GM12878 (cell line): ENCODE measurements around the gene AP1AR. TPM values are rescaled to one million over a fixed set of nuclear protein-coding genes. Genes with fewer than 3 reads are reported as not detected.
A peak's percentile ranks its signal among the peaks of the same experiment; 100 is the strongest.

Experiments
- ATAC-seq: fragments of 200-7000 bp; cut with Tn5 transposase; 3 replicates; pipeline ENCODE4 v1.9.1; 2020; ENCODE audit warnings: mild to moderate bottlenecking, moderate library complexity
- BruUV-seq: library from RNA; stranded (reverse); fragments of 400-500 nt; replicated peaks from 2 replicates; lab custom pipeline; 2021; lab: Mats Ljungman, UMichigan
- CTCF ChIA-PET: fragments of 300-600 bp; sonication (Branson Sonifier 250); formaldehyde crosslinking; extraction: SDS; loops from one replicate; lab custom pipeline; 2021; ENCODE audit warnings: inconsistent platforms; lab: Yijun Ruan, JAX
- POLR2A ChIA-PET: fragments of 350-600 bp; formaldehyde crosslinking; extraction: SDS; loops from one replicate; lab custom pipeline; 2021; ENCODE audit warnings: inconsistent platforms; lab: Charles Lee
- RAD21 ChIA-PET: fragments of 300-600 bp; sonication (Branson Sonifier 250); formaldehyde crosslinking; loops from one replicate; lab custom pipeline; 2023; ENCODE audit warnings: antibody characterized with exemption; ENCODE audit not compliant: unreplicated experiment; lab: Charles Lee
- SMC1A ChIA-PET: fragments of 300-600 bp; sonication (Branson Sonifier 250); formaldehyde crosslinking; loops from one replicate; lab custom pipeline; 2023; ENCODE audit not compliant: unreplicated experiment, uncharacterized antibody; lab: Charles Lee
- DNase-seq: peaks from one replicate; pipeline ENCODE4 v3.0.0-alpha.2; 2011; ENCODE audit warnings: low read depth, low spot score
- FAIRE-seq: peaks from 3 replicates; lab custom pipeline; 2011; peaks lifted over from hg19 to GRCh38; lab: Jason Lieb, UNC
- H2AFZ ChIP-seq: 2 replicates; pipeline ENCODE4 v1.6.0; 2011; ENCODE audit warnings: low read depth, low read length, control low read depth; ENCODE audit not compliant: control insufficient read depth
- H3K27ac ChIP-seq: 2 replicates; pipeline ENCODE4 v1.5.1; 2011; ENCODE audit warnings: control low read depth; ENCODE audit not compliant: control insufficient read depth, insufficient read depth
- H3K27me3 ChIP-seq, 2 experiments: replicated peaks in 1 of 2; 2 replicates each; pipeline versions ENCODE4 v1.6.0 to v1.6.1; 2011; ENCODE audit warnings: low read length in 1 of 2; ENCODE audit not compliant: control insufficient read depth in 2 of 2, insufficient read depth in 2 of 2
- H3K36me3 ChIP-seq, 2 experiments: 2 replicates each; pipeline ENCODE4 v1.5.1; 2011; ENCODE audit warnings: low read length in 1 of 2; ENCODE audit not compliant: control insufficient read depth in 2 of 2, insufficient read depth in 2 of 2
- H3K4me1 ChIP-seq: 2 replicates; pipeline ENCODE4 v1.6.1; 2011; ENCODE audit warnings: mild to moderate bottlenecking, low read length, moderate library complexity, mixed read lengths; ENCODE audit not compliant: control insufficient read depth, insufficient read depth
- H3K4me2 ChIP-seq: 2 replicates; pipeline ENCODE4 v1.6.0; 2011; ENCODE audit warnings: control low read depth; ENCODE audit not compliant: control insufficient read depth, insufficient read depth
- H3K4me3 ChIP-seq: fragments of 200-600 bp; sonication (generic); 2 replicates; pipeline ENCODE4 v1.5.1; 2016
- H3K79me2 ChIP-seq: 2 replicates; pipeline ENCODE4 v1.6.0; 2011; ENCODE audit warnings: low read length; ENCODE audit not compliant: control insufficient read depth, insufficient read depth
- H3K9ac ChIP-seq: 2 replicates; pipeline ENCODE4 v1.8.0; 2011; ENCODE audit warnings: low read length, control low read depth, mixed read lengths; ENCODE audit not compliant: control insufficient read depth, insufficient read depth
- H3K9me3 ChIP-seq: replicated peaks from 3 replicates; pipeline ENCODE4 v1.5.1; 2011; ENCODE audit warnings: mild to moderate bottlenecking, low read length; ENCODE audit not compliant: control insufficient read depth, insufficient read depth
- H4K20me1 ChIP-seq: 2 replicates; pipeline ENCODE4 v1.6.0; 2011; ENCODE audit not compliant: control insufficient read depth, insufficient read depth
- BCLAF1 ChIP-seq: fragments of 450-650 bp; IDR thresholded peaks from 2 replicates; pipeline ENCODE4 v1.6.1; 2017; ENCODE audit warnings: antibody characterized with exemption, mild to moderate bottlenecking, moderate library complexity
- CREM ChIP-seq: IDR thresholded peaks from 2 replicates; pipeline ENCODE4 v1.6.1; 2014; ENCODE audit warnings: antibody characterized with exemption, low read depth
- E2F8 ChIP-seq: fragments of 450-650 bp; IDR thresholded peaks from 2 replicates; pipeline ENCODE4 v1.6.1; 2018; ENCODE audit warnings: mild to moderate bottlenecking, low read depth, moderate library complexity; ENCODE audit not compliant: partially characterized antibody
- EED ChIP-seq: sonication (generic); IDR thresholded peaks from 2 replicates; pipeline ENCODE4 v1.6.1; 2016; ENCODE audit warnings: antibody characterized with exemption, low read depth
- KLF5 ChIP-seq: fragments of 450-650 bp; IDR thresholded peaks from 2 replicates; pipeline ENCODE4 v1.6.1; 2014; ENCODE audit warnings: mild to moderate bottlenecking; ENCODE audit not compliant: partially characterized antibody
- MEF2A ChIP-seq: IDR thresholded peaks from 2 replicates; pipeline ENCODE4 v1.6.1; 2011; ENCODE audit warnings: low read depth, mild to moderate bottlenecking, low read length, moderate library complexity; ENCODE audit not compliant: insufficient read depth
- POU2F2 ChIP-seq: IDR thresholded peaks from 3 replicates; pipeline ENCODE4 v1.6.1; 2011; ENCODE audit warnings: low read depth, mild to moderate bottlenecking, low read length, borderline replicate concordance
- PRDM15 ChIP-seq: fragments of 450-650 bp; formaldehyde crosslinking; IDR thresholded peaks from 2 replicates; pipeline ENCODE4 v1.4.0; 2020; ENCODE audit warnings: mild to moderate bottlenecking, moderate library complexity
- RAD21 ChIP-seq: IDR thresholded peaks from 2 replicates; pipeline ENCODE4 v1.6.1; 2011; ENCODE audit warnings: mild to moderate bottlenecking, low read depth, low read length, moderate library complexity; ENCODE audit not compliant: insufficient read depth
- SIN3A ChIP-seq: IDR thresholded peaks from 2 replicates; pipeline ENCODE4 v1.6.1; 2012; ENCODE audit warnings: low read depth, low read length, improper control_type of control experiment
- SREBF1 ChIP-seq: IDR thresholded peaks from 2 replicates; pipeline ENCODE4 v1.6.1; 2012; ENCODE audit warnings: mild to moderate bottlenecking, low read length
- TAF1 ChIP-seq: IDR thresholded peaks from 2 replicates; pipeline ENCODE4 v1.6.1; 2011; ENCODE audit warnings: mild to moderate bottlenecking, low read depth, low read length, borderline replicate concordance
- TCF3 ChIP-seq: IDR thresholded peaks from 2 replicates; pipeline ENCODE4 v1.6.1; 2012; ENCODE audit warnings: low read depth, mild to moderate bottlenecking, low read length, borderline replicate concordance; ENCODE audit not compliant: insufficient read depth
- ZNF274 ChIP-seq: IDR thresholded peaks from one replicate; pipeline ENCODE4 v1.8.0; 2011; ENCODE audit not compliant: insufficient read length, insufficient read depth
- WGBS: methylation state at CpG from one replicate; pipeline ENCODE4 v1.1.6; 2016; ENCODE audit warnings: low lambda C conversion rate; ENCODE audit not compliant: insufficient replicate concordance, insufficient coverage; ENCODE audit errors: missing lambda C conversion rate; 5-methylcytosine and 5-hydroxymethylcytosine counted together
- in situ Hi-C: fragments of 300-500 bp; cut with MboI; formaldehyde crosslinking; loops from 9 replicates; pipeline ENCODE4 v1.14.3; 2018; ENCODE audit warnings: mixed read lengths
- intact Hi-C: fragments of 100-400 bp; cut with micrococcal nuclease; formaldehyde crosslinking; loops from one replicate; pipeline ENCODE4 v1.14.2; 2022; ENCODE audit not compliant: unreplicated experiment
- polyA plus RNA-seq, 11 experiments: library from polyadenylated mRNA; depleted of rRNA in 4 of 11; unstranded in 6 of 11; stranded (reverse) in 5 of 11; fragments of >200 nt; fragmentation: Nextera tagmentation in 4 of 11; fragmentation: Illumina TruSeq in 1 of 11; extraction: Ambion mirVana in 4 of 11; extraction: Trizol in 1 of 11; gene quantifications; 1 replicate in 1 of 11; 2 replicates in 10 of 11; pipeline versions ENCODE4 v1.2.1 to v1.2.3, GENCODE V29; 2011 to 2016; ENCODE audit warnings: inconsistent platforms in 2 of 11, missing spikeins in 2 of 11, low read depth in 1 of 11
- total RNA-seq, 4 experiments: library from RNA; depleted of rRNA in 3 of 4; stranded (reverse); fragments of >200 nt in 3 of 4; fragmentation: Illumina TruSeq in 1 of 4; extraction: Trizol in 1 of 4; gene quantifications; 2 replicates each; pipeline versions ENCODE4 v1.2.1 to v1.2.3, GENCODE V29; 2013 to 2021

The AP1AR gene
- total and polyA plus RNA-seq, 10 of the 15 experiments (the other 5 are each of a cell fraction or from before 2014, with no cell fraction given), result 5.6 to 29.1 (median 16.3) TPM

GRCh38 chr4:112311516-112311915 is 79.9 kb downstream of the AP1AR start:
- Histone ChIP-seq H4K20me1 (no peaks in the 10 kb centered on the region), H3K4me1 (peaks cover 24% of the 10 kb centered on the region), H3K4me2 (peak overlapping the region; percentile 78), H3K9me3 (no peaks in the 10 kb centered on the region; the same call in 2 of the 3 replicates), H3K27ac (peak overlapping the region; percentile 85), H3K36me3 (no peaks in the 10 kb centered on the region), H2AFZ (no peak overlapping the region; the same call in 1 of the 2 replicates), H3K9ac (peak overlapping the region; percentile 27; the same call in 1 of the 2 replicates), H3K4me3 (peak overlapping the region; percentile 9; the same call in 1 of the 2 replicates), H3K27me3 (no peaks in the 10 kb centered on the region), H3K79me2 (peaks cover 6% of the 10 kb centered on the region)
- WGBS, result 46% methylated on average over 5 of the region's 5 CpGs
- TSS peak; percentile 96 for BruUV-seq
- RAD21 ChIA-PET, result interaction anchor here (0.7 to 4.2 kb wide), 16 partner anchors 9 to 211 kb away, joined by 3 to 37 read pairs (median 6); partner anchors contain the start of genes ALPK1 and TIFA
- ATAC-seq, result peak; percentile 3; the same call in 2 of the 3 replicates
- intact Hi-C loops, result no loop called here
- DNase-seq, result no peak
- SMC1A ChIA-PET, result interaction anchor here (0.6 to 8.1 kb wide), 13 partner anchors 8 to 212 kb away, joined by 3 to 91 read pairs (median 7); partner anchors contain the start of genes ALPK1 and TIFA
- no peak for FAIRE-seq
- POLR2A ChIA-PET, result interaction anchor here (1.9 to 6.4 kb wide), 4 partner anchors 12 to 31 kb away, joined by 7 to 81 read pairs (median 38); partner anchors contain the start of genes ALPK1 and TIFA
- in situ Hi-C loops, result no loop called here
- CTCF ChIA-PET, result interaction anchor here (0.7 to 2.9 kb wide), 15 partner anchors 10 to 640 kb away, joined by 3 to 19 read pairs (median 6); partner anchors contain the start of genes ALPK1 and TIFA
- TF ChIP-seq EED (no peak), KLF5 (no peak), TAF1 (no peak), SIN3A (no peak), CREM (no peak), ZNF274 (no peak), RAD21 (no peak), SREBF1 (no peak), TCF3 (no peak), E2F8 (no peak), BCLAF1 (no peak), POU2F2 (no peak), MEF2A (no peak), PRDM15 (CRISPR knock-in tag) (no peak)
